NCI-H2081 (cell line): ENCODE measurements around the gene TMEM217.
"Not testable (repeated sequence)": the region's sequence is repeated elsewhere in the genome, so short reads cannot be mapped to it uniquely, and the experiment has no call there.

Experiments used
- DNase-seq, 2 experiments: peaks; one replicate each; lab custom pipeline; 2025; lab: John Stamatoyannopoulos, UW

Gene TMEM217

DNA sequence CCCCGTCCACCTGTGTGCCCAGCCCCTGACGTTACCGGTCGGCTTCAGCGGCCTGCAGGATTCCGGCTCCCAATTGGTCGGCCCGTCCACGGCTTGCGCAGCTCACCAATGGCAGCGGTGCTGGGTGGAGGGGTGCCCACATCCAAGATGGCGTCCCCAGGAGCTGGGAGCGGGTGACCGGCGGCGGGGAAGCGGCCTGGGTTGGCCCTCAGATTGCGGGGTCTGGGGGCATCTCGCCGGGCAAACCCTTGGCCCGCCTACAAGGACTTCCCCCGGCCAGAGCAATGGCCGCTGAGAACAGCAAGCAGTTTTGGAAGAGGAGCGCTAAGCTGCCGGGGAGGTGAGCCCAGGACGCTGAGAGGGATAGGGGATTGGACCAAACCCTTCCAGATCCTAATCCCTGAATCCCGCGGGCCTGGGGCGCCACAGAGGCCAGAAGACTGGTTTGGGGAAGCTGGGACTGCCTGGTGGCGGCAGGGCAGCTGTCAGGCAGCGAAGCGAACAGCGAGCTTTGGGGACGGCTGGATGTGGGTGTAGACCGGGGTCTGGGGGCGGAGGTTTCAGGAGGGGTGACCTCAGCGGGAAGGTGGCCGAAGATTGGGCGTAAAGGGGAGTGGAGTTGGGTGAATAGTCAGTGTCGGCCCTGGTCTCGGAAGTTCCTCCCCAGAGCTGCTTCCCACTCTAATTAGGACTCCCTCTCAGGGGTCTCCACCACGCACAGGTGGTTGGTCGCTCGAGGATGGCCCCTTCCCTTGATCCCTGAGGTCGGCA, at the start of gene TMEM217, which contains the start of gene TBC1D22B:
TSS of gene TMEM217 (minus strand) at position 511 of the 771 bp plus-strand sequence. CDS start 39,114 bp downstream, outside the sequence.
TSS of gene TBC1D22B (plus strand) at position 139 of the 771 bp plus-strand sequence. CDS start at position 285, 146 bp downstream.
- peak; percentile 93 to 95 for DNase-seq

DNA sequence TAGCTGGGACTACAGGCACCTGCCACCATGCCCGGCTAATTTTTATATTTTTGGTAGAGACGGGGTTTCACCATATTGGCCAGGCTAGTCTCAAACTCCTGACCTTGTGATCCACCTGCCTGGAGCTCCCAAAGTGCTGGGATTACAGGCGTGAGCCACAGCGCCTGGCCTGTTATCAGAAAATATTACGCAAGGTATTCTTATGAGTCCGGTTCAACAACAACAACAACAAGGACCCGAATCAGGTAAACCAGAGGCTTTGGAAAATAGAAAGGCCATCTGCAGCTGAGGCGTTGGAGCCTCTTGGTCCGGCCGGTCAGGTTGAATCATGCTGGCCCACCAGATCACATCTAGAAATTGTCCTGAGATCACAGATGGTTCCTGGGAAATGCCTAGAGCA, 49.5 kb upstream of the TMEM217 start:
- DNase-seq, result not testable (repeated sequence)

GRCh38 chr6:37306624-37307222, 48.8 kb upstream of the TMEM217 start:
- DNase-seq, result peak; percentile 41 to 68

- DNase-seq, result no peak
Measured at GRCh38 chr6:37305841-37306425, 48.0 kb upstream of the TMEM217 start.

DNA sequence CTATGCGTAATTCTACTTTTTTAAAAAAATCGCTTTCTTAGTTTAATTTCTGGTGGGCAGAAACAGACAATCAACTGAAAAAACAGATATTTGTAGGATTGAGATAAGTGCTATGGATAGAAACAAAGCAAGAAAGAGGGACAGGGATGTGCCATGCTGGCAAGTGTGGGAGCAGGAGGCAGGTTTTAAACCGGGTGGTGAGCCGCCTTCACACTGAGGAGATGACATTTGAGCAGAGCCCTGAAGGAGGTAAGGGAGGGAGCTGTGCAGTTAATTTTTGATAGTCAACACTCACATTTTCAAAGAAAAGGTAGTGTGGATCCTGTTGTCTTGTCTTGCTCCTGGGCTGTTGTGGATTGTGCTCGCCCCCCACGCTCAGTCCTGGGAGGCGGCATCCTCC, 46.8 kb upstream of the TMEM217 start:
- no peak for DNase-seq

GRCh38 chr6:37303891-37304503, 46.1 kb upstream of the TMEM217 start:
- DNase-seq, result peak; percentile 19 to 21

GRCh38 chr6:37303091-37303660, 45.2 kb upstream of the TMEM217 start:
- no peak for DNase-seq

DNA sequence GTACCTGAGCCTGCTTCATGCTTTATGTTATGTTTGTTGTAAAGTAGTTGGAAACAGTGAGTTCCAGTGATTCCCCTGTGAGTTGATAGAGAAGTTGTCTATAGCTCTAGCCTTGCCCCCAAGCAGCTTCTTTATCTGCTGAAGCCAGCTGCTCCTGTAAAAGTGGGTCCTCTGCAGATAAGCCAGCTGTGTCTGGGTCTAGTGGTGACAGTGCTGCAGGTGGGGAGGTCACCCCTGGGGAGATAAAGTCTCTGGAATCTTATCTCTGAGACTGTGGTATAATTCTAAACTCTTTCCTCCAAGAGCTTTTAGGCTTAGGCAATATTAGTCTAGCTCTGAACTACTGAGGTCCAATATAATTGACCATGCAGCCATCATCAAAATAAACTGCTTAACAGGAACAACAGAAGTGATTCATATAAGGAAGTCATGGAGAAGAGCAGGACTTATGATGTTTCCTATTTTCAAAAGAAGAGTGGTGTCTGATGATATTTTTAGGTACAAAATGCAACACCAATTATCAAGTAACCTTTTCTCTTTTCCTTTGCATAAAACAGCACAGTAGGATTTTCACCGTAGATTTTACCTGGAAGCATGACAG, 44.2 kb upstream of the TMEM217 start:
- no peak for DNase-seq

GRCh38 chr6:37299990-37300389, 42.0 kb upstream of the TMEM217 start:
- no peak for DNase-seq

DNA sequence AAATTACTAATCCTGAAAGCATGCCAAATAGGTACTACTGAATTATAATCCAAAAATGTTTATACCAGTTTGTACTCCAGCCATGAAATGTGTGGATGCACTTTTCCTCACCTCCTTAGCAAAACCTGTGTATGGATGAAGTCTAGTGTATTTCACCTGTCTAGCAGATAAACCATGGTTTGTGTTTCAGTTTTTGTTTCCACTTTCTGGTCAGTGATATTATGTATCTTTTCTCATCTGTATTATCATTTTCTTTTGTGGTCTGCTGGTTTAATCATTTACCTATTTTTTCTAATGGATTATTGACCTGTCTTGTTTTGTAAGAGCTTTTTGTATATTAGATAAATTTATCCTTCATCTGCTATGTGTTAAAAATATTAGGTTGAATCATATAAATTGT, 41.0 kb upstream of the TMEM217 start:
- no peak for DNase-seq

GRCh38 chr6:37297637-37298036, 39.7 kb upstream of the TMEM217 start:
- DNase-seq, result not testable (repeated sequence)

GRCh38 chr6:37293426-37293825, 35.5 kb upstream of the TMEM217 start:
- DNase-seq, result no peak

DNA sequence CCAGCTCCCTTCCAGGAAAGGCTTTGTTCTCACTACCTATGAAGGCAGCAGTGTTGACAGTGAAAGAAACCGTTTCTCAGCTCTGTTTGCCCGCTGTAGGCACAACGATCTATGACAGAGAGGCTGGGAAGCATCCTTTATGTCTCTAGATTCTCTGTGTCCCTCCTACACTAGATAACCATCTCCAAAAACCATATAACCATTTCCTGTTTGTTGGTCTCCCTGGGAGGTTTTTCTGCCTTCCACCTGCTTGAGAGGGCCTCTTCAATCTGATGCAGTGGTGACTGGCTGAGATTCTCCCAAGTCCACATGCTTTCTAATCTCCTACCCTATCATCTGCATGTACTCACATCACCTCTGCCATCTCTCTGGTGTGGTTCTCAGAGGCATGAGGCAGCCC, 32.0 kb upstream of the TMEM217 start:
- DNase-seq, result no peak

GRCh38 chr6:37288247-37288646, 30.3 kb upstream of the TMEM217 start:
- DNase-seq, result no peak

- no peak for DNase-seq
Measured at GRCh38 chr6:37287519-37288157, 29.7 kb upstream of the TMEM217 start.

- DNase-seq, result no peak
Measured at GRCh38 chr6:37285861-37286311, 27.9 kb upstream of the TMEM217 start.

DNA sequence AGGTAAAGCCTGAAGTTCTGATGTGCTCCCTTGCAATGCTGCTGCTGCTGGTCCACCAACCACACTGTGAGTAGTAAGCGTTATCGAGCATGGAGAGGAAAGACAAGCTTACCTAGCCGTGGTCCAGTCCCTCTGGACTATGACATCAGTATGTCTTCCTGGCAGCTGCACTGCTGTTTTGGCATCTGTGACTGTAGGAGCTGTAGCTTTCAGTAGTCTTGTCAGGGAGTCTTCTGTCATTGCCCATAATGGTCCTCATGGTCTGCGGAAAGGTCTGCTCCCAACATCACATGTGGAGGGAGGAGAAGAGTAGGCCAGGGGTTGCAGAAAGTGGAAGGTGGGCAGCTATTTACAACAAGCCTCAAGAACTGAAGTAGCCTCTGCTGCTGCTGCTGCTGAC, 26.8 kb upstream of the TMEM217 start:
- DNase-seq, result no peak

GRCh38 chr6:37283671-37284151, 25.8 kb upstream of the TMEM217 start:
- no peak for DNase-seq

DNA sequence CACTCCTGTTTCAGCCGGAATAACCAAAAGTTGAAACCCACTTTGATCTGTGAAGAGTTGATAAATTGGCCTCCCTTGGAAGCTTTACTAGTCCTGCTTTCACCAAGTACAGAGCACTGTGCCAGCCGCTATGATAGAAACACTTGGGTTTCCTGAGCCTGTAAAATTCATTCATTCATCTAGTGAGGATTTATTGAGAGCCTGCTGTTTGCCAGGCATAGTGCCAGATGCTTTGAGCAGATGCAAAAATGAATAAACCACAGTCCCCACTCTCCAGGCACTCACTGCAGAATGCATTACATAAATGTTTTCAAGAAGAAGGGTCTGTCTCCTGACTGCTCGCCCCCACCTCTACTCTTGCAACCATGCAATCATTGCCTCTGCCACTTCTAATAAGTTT, 25.3 kb upstream of the TMEM217 start:
- DNase-seq, result peak in 1 of 2 experiments; percentile 13

DNA sequence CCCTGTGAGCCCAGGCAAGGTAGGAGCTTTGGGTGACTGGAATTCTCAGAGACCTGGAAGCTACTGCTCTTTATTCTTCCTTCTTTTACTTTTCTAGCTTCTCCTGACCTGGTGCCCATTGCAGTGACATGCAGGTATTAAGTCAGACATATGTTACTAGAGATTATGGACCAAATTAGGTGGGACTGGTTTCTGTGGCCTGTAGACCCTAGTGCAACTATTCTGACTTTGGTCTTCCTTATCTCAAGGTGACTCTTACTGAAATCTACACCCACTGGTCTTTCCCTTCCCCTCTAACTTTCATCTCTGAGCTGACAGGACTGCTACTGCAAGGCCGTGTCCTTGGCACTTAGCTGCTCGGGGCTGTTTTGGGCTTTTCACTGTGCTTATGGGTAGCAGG, 24.4 kb upstream of the TMEM217 start:
- no peak for DNase-seq
